OCI-LY1 (cell line): ENCODE measurements around the gene MIEN1.

Experiments used
- H2AFZ ChIP-seq: fragments of 200-600 bp; sonication (generic), shearing (Covaris generic); 2 replicates; pipeline ENCODE4 v1.6.0; 2014; ENCODE audit warnings: antibody characterized with exemption, mild to moderate bottlenecking, low read length
- H3F3A ChIP-seq: fragments of 200-600 bp; sonication (generic), shearing (Covaris generic); 2 replicates; pipeline ENCODE4 v1.6.0; 2014; ENCODE audit warnings: mild to moderate bottlenecking, antibody characterized with exemption, low read length, moderate library complexity; ENCODE audit not compliant: insufficient read depth
- H3K27ac ChIP-seq: fragments of 200-600 bp; sonication (generic); 2 replicates; pipeline ENCODE4 v1.5.1; 2014; ENCODE audit warnings: low read length, mixed run types, mild to moderate bottlenecking, low read depth; ENCODE audit not compliant: poor library complexity, severe bottlenecking
- H3K27me3 ChIP-seq: fragments of 200-600 bp; sonication (generic); 2 replicates; pipeline ENCODE4 v1.6.0; 2014; ENCODE audit warnings: antibody characterized with exemption, mild to moderate bottlenecking, low read length, moderate library complexity; ENCODE audit not compliant: insufficient read depth
- H3K36me3 ChIP-seq: fragments of 200-600 bp; sonication (generic); 2 replicates; pipeline ENCODE4 v1.6.1; 2014; ENCODE audit warnings: mild to moderate bottlenecking, antibody characterized with exemption, low read length, moderate library complexity, mixed read lengths; ENCODE audit not compliant: insufficient read depth
- H3K4me1 ChIP-seq: fragments of 200-600 bp; sonication (generic); 2 replicates; pipeline ENCODE4 v1.5.1; 2014; ENCODE audit warnings: mild to moderate bottlenecking, low read length, moderate library complexity; ENCODE audit not compliant: insufficient read depth, severe bottlenecking
- H3K4me2 ChIP-seq: fragments of 200-600 bp; sonication (generic), shearing (Covaris generic); 2 replicates; pipeline ENCODE4 v1.6.1; 2014; ENCODE audit warnings: low read length
- H3K4me3 ChIP-seq: fragments of 200-600 bp; sonication (generic); 2 replicates; pipeline ENCODE4 v1.5.1; 2014; ENCODE audit warnings: low read length, low read depth, mild to moderate bottlenecking, mixed read lengths; ENCODE audit not compliant: poor library complexity, severe bottlenecking
- H3K79me2 ChIP-seq: fragments of 200-600 bp; shearing (Covaris generic); 2 replicates; pipeline ENCODE4 v1.6.1; 2016; ENCODE audit warnings: mixed run types, low read length, mixed read lengths; ENCODE audit not compliant: insufficient read depth
- H3K9ac ChIP-seq: fragments of 200-600 bp; sonication (generic), shearing (Covaris generic); 2 replicates; pipeline ENCODE4 v1.6.1; 2014; ENCODE audit warnings: mild to moderate bottlenecking, low read length, mixed read lengths
- H3K9me2 ChIP-seq: fragments of 200-600 bp; sonication (generic), shearing (Covaris generic); 2 replicates; pipeline ENCODE4 v1.6.1; 2014; ENCODE audit warnings: low read depth, mild to moderate bottlenecking, low read length, mixed read lengths
- H3K9me3 ChIP-seq: fragments of 200-600 bp; shearing (Covaris generic); 2 replicates; pipeline ENCODE4 v1.6.1; 2014; ENCODE audit warnings: low read length, mixed read lengths
- H4K20me1 ChIP-seq: fragments of 200-600 bp; sonication (generic), shearing (Covaris generic); 2 replicates; pipeline ENCODE4 v1.6.0; 2016; ENCODE audit warnings: mild to moderate bottlenecking, low read length; ENCODE audit not compliant: insufficient read depth
- EZH2 ChIP-seq: fragments of 200-600 bp; sonication (generic), shearing (Covaris generic); IDR thresholded peaks from 2 replicates; pipeline ENCODE4 v1.8.0; 2017; ENCODE audit warnings: borderline replicate concordance, mixed run types, mild to moderate bottlenecking, antibody characterized with exemption, low read length, moderate library complexity, mixed read lengths
- TF ChIP-seq, protein P1 (sequence below): fragments of 200-600 bp; sonication (generic), shearing (Covaris generic); IDR thresholded peaks from 2 replicates; pipeline ENCODE4 v1.5.1; 2017; ENCODE audit warnings: mild to moderate bottlenecking, antibody characterized with exemption, low read length, moderate library complexity, mixed read lengths

Gene MIEN1

DNA sequence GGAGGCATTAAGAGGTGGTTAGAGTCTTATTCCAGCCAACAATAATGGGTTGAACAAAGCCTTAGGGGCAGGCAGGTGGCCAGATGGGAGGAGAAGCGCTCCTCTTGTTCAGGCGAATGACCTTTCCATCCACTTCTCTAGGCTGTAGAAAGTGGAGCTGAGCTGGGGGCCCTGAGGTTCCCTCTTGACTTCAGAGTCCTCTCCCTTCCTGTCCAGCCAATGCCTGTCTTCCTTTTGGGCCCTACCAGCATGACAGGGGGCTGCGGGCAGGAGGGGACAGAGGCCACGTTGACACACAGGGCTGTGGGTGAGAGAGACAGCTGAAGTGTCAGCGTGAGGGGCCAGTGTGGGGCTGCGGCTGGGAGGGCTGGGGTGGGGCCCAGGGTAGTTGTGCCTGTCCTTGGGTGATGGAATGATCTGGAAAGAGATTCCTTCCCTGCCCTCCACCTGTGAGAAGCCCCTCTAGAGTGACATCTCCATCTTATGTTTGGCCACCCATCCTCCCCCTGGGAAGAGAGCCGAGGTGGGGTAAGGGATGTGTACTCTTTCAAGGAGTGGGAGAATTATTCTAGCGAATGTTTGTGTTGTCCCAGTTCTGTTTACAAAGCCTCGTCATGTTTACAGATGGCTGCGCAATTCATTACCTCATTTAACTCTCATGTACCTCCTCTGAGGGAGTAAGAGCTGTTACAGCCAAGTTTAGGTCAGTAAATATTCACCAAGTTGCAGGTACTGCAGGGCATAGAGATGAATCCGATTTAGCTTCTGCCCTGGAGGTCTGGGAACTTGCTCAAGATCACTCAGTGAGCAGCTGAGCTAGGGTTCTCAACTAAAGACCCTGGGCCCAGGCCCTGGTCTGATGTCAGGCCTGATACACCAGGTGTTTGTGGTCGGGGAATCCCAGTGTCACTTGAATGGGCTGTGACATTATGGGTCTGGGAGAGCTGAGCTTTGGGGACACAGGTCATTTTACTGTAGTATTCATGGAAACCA, 27.1 kb downstream of the MIEN1 start:
- no peaks in the 10 kb centered on the region for H3K9me3 ChIP-seq
- H4K20me1 ChIP-seq: no peaks in the 10 kb centered on the region
- no peaks in the 10 kb centered on the region for H3F3A ChIP-seq
- H3K79me2 ChIP-seq: no peaks in the 10 kb centered on the region
- H3K27ac ChIP-seq: no peak overlapping the region
- H3K9ac ChIP-seq: no peak overlapping the region
- H2AFZ ChIP-seq: no peak overlapping the region
- no peak overlapping the region for H3K4me2 ChIP-seq
- no peaks in the 10 kb centered on the region for H3K9me2 ChIP-seq
- TF ChIP-seq EZH2: no peak
- TF ChIP-seq, protein P1, sequence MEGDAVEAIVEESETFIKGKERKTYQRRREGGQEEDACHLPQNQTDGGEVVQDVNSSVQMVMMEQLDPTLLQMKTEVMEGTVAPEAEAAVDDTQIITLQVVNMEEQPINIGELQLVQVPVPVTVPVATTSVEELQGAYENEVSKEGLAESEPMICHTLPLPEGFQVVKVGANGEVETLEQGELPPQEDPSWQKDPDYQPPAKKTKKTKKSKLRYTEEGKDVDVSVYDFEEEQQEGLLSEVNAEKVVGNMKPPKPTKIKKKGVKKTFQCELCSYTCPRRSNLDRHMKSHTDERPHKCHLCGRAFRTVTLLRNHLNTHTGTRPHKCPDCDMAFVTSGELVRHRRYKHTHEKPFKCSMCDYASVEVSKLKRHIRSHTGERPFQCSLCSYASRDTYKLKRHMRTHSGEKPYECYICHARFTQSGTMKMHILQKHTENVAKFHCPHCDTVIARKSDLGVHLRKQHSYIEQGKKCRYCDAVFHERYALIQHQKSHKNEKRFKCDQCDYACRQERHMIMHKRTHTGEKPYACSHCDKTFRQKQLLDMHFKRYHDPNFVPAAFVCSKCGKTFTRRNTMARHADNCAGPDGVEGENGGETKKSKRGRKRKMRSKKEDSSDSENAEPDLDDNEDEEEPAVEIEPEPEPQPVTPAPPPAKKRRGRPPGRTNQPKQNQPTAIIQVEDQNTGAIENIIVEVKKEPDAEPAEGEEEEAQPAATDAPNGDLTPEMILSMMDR: no peak
- no peak overlapping the region for H3K4me3 ChIP-seq
- H3K36me3 ChIP-seq: no peaks in the 10 kb centered on the region
- no peaks in the 10 kb centered on the region for H3K4me1 ChIP-seq
- H3K27me3 ChIP-seq: no peaks in the 10 kb centered on the region

DNA sequence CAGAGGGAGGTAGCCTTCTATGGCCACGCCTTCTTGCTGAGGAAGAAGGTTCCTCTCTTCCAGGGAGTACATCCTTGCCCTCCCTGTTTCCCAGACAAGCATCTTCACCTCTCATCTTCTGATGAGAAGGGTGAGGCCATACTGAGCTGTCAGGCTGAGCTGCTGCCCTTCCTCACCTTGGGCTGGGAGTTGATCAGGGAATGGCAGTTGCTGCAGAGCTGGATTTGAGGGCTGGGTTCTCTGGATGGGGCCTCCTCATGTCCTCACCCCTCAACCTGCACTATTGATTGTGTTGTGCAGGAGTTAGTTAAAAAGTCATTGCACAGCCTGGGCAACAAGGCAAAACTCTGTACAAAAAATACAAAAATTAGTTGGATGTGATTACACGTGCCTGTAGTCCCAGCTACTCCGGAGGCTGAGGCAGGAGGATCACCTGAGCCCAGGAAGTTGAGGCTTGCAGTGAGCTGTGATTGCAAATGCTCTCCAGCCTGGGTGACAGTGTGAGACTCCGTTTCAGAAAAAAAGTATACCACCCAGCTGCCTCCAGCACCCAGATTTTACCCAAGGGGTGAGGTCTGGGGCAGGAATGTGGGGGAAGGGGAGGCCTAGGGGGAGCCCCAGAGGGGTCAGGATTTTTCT, 28.4 kb downstream of the MIEN1 start:
- H3K27ac ChIP-seq: no peak overlapping the region
- no peaks in the 10 kb centered on the region for H3K4me1 ChIP-seq
- H3K9me3 ChIP-seq: no peaks in the 10 kb centered on the region
- TF ChIP-seq EZH2: no peak
- TF ChIP-seq, protein P1: no peak
- H3K79me2 ChIP-seq: no peaks in the 10 kb centered on the region
- no peaks in the 10 kb centered on the region for H3F3A ChIP-seq
- H3K9me2 ChIP-seq: no peaks in the 10 kb centered on the region
- H4K20me1 ChIP-seq: no peaks in the 10 kb centered on the region
- H3K27me3 ChIP-seq: no peaks in the 10 kb centered on the region
- no peaks in the 10 kb centered on the region for H3K36me3 ChIP-seq
- no peak overlapping the region for H3K4me3 ChIP-seq
- no peak overlapping the region for H3K9ac ChIP-seq
- no peak overlapping the region for H3K4me2 ChIP-seq
- H2AFZ ChIP-seq: no peak overlapping the region

DNA sequence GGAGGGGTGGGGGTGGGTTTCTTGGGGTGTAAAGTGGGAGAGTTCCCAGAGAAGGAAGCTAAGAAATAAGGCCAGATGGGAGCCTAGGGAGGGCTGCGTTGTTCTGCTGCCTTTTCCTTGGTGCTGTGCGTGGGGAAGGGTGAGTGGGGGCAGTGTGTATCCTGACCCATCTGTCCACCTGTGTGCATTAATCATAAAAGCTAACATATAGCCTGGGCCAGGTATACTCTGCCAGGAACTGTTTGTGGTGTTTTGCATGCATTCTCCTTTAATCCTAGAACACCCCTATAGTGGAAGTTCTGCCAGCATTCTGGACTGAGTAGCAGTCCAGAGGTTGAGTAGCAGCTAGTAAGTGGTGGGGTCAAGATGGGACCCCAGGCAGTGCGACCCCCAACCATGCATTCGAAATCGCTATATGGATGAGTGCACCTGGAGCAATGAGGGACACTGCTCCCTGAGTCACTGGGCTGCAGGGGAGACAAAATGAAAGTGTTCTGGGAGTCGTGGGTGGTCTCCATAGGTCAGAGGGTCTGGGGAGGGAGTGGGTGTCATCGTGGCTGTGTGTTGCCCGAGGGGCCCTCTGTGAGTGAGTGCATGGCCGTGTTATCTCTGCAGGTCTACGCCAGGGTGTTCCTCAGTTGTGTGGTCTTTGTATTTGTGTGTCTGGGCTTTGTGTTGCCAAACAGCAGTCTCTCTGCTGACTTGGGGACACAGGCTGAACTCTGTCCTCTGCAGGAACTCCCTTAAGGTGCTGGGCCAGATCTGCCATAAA, 29.1 kb downstream of the MIEN1 start:
- no peaks in the 10 kb centered on the region for H3F3A ChIP-seq
- no peaks in the 10 kb centered on the region for H3K4me1 ChIP-seq
- no peaks in the 10 kb centered on the region for H3K9me3 ChIP-seq
- no peaks in the 10 kb centered on the region for H4K20me1 ChIP-seq
- no peak overlapping the region for H3K9ac ChIP-seq
- no peak overlapping the region for H3K4me2 ChIP-seq
- H3K79me2 ChIP-seq: no peaks in the 10 kb centered on the region
- H3K27me3 ChIP-seq: no peaks in the 10 kb centered on the region
- H3K36me3 ChIP-seq: no peaks in the 10 kb centered on the region; the same call in 1 of the 2 replicates
- TF ChIP-seq EZH2: no peak
- TF ChIP-seq, protein P1: no peak
- no peak overlapping the region for H2AFZ ChIP-seq
- no peak overlapping the region for H3K4me3 ChIP-seq
- no peak overlapping the region for H3K27ac ChIP-seq
- H3K9me2 ChIP-seq: no peaks in the 10 kb centered on the region
